ENCODE data around the gene ATF7.

The ATF7 gene

GRCh38 chr12:53500776-53501614, 125.2 kb downstream of the ATF7 start, which contains the start of gene TARBP2:
Gene TARBP2 (plus strand): TSS chr12:53501283. CDS start chr12:53501409, 126 bp downstream.
- peak; percentile 96 to 98 for DNase-seq (ENCODE audit: low read depth in 2 of 2)

GRCh38 chr12:53500142-53500775, 125.9 kb downstream of the ATF7 start:
- DNase-seq (ENCODE audit: low read depth in 2 of 2): no peak

- peak; percentile 44 to 56 for DNase-seq (ENCODE audit: low read depth in 2 of 2)
These were observed 126.7 kb downstream of the ATF7 start, which contains the start of gene MAP3K12 for GRCh38 chr12:53499266-53500141. Gene MAP3K12 (minus strand): TSS chr12:53499458. CDS start chr12:53487391, 12,067 bp downstream.

GRCh38 chr12:53498235-53498630, 127.9 kb downstream of the ATF7 start:
- no peak for DNase-seq (ENCODE audit: low read depth in 2 of 2)

- DNase-seq (ENCODE audit: low read depth in 2 of 2): no peak
These were observed 128.7 kb downstream of the ATF7 start for GRCh38 chr12:53497461-53497860.

- DNase-seq (ENCODE audit: low read depth in 2 of 2): no peak
These were observed 129.5 kb downstream of the ATF7 start for GRCh38 chr12:53496752-53497032.

GRCh38 chr12:53495903-53496751, 130.1 kb downstream of the ATF7 start:
- DNase-seq (ENCODE audit: low read depth in 2 of 2): no peak

GRCh38 chr12:53493610-53494391, 132.4 kb downstream of the ATF7 start:
- DNase-seq (ENCODE audit: low read depth in 2 of 2): no peak

- DNase-seq (ENCODE audit: low read depth in 2 of 2): peak; percentile 73 to 79
These were observed 133.2 kb downstream of the ATF7 start for GRCh38 chr12:53492830-53493609.

GRCh38 chr12:53492188-53492587, 134.0 kb downstream of the ATF7 start:
- DNase-seq (ENCODE audit: low read depth in 2 of 2): no peak

- no peak for DNase-seq (ENCODE audit: low read depth in 2 of 2)
These were observed 136.8 kb downstream of the ATF7 start for GRCh38 chr12:53489242-53489864.

- no peak for DNase-seq (ENCODE audit: low read depth in 2 of 2)
These were observed 139.3 kb downstream of the ATF7 start for GRCh38 chr12:53486736-53487487.

- DNase-seq (ENCODE audit: low read depth in 2 of 2): no peak
These were observed 140.0 kb downstream of the ATF7 start for GRCh38 chr12:53485955-53486735.

- DNase-seq (ENCODE audit: low read depth in 2 of 2): no peak
These were observed 141.3 kb downstream of the ATF7 start for GRCh38 chr12:53484686-53485575.

GRCh38 chr12:53483979-53484377, 142.2 kb downstream of the ATF7 start:
- DNase-seq (ENCODE audit: low read depth in 2 of 2): no peak

GRCh38 chr12:53483225-53483978, 142.8 kb downstream of the ATF7 start:
- no peak for DNase-seq (ENCODE audit: low read depth in 2 of 2)
